H9 (cell line): ENCODE data around the gene RGR. TPM values are rescaled to one million over a fixed set of nuclear protein-coding genes. Genes with fewer than 3 reads are reported as not detected.

ENCODE experiments used
- DNase-seq: peaks from one replicate; pipeline ENCODE4 v3.0.0-alpha.2; 2017
- H2AFZ ChIP-seq: one replicate; pipeline ENCODE4 v1.6.1; 2013; ENCODE audit warnings: mild to moderate bottlenecking, low read length, control low read depth, moderate library complexity
- H2AK5ac ChIP-seq: 2 replicates; pipeline ENCODE4 v1.6.1; 2013; ENCODE audit warnings: low read length, control low read depth, mixed read lengths; ENCODE audit not compliant: insufficient read length
- H2BK120ac ChIP-seq: one replicate; pipeline ENCODE4 v1.6.1; 2013; ENCODE audit warnings: low read depth, mild to moderate bottlenecking, low read length, control low read depth, inconsistent platforms; ENCODE audit not compliant: poor library complexity, severe bottlenecking
- H2BK12ac ChIP-seq: 2 replicates; pipeline ENCODE4 v1.6.1; 2013; ENCODE audit warnings: low read length, control low read depth, mixed read lengths, low read depth; ENCODE audit not compliant: insufficient read length
- H2BK15ac ChIP-seq: 2 replicates; pipeline ENCODE4 v1.6.1; 2013; ENCODE audit warnings: low read depth, low read length, control low read depth
- H2BK20ac ChIP-seq: one replicate; pipeline ENCODE4 v1.6.1; 2013; ENCODE audit warnings: low read depth, mild to moderate bottlenecking, low read length, control low read depth, inconsistent platforms; ENCODE audit not compliant: poor library complexity, severe bottlenecking
- H2BK5ac ChIP-seq: 2 replicates; pipeline ENCODE4 v1.6.1; 2013; ENCODE audit warnings: low read length, control low read depth, mixed read lengths; ENCODE audit not compliant: insufficient read length
- H3K14ac ChIP-seq: 2 replicates; pipeline ENCODE4 v1.6.1; 2013; ENCODE audit warnings: low read length, control low read depth; ENCODE audit not compliant: insufficient read depth
- H3K18ac ChIP-seq: 2 replicates; pipeline ENCODE4 v1.6.1; 2013; ENCODE audit warnings: low read depth, mild to moderate bottlenecking, mixed read lengths, low read length, control low read depth; ENCODE audit not compliant: insufficient read length
- H3K23ac ChIP-seq: 2 replicates; pipeline ENCODE4 v1.6.1; 2013; ENCODE audit warnings: low read length, control low read depth, mixed read lengths, low read depth; ENCODE audit not compliant: insufficient read length
- H3K23me2 ChIP-seq: 2 replicates; pipeline ENCODE4 v1.6.1; 2013; ENCODE audit warnings: low read depth, mild to moderate bottlenecking, mixed read lengths, low read length, control low read depth; ENCODE audit not compliant: insufficient read length, poor library complexity, severe bottlenecking
- H3K27ac ChIP-seq: 2 replicates; pipeline ENCODE4 v1.5.1; 2013; ENCODE audit warnings: low read length, control low read depth, mixed read lengths, low read depth; ENCODE audit not compliant: insufficient read length
- H3K27me3 ChIP-seq: 2 replicates; pipeline ENCODE4 v1.6.1; 2013; ENCODE audit warnings: low read length, control low read depth, inconsistent platforms; ENCODE audit not compliant: insufficient read depth
- H3K4ac ChIP-seq: 2 replicates; pipeline ENCODE4 v1.6.1; 2013; ENCODE audit warnings: low read depth, mild to moderate bottlenecking, control low read depth, inconsistent platforms, low read length, moderate library complexity
- H3K4me1 ChIP-seq: 2 replicates; pipeline ENCODE4 v1.6.1; 2013; ENCODE audit warnings: low read length, control low read depth, inconsistent platforms; ENCODE audit not compliant: insufficient read depth
- H3K4me2 ChIP-seq: 2 replicates; pipeline ENCODE4 v1.6.1; 2013; ENCODE audit warnings: low read length, control low read depth, mixed read lengths; ENCODE audit not compliant: insufficient read length, insufficient read depth
- H3K56ac ChIP-seq: 2 replicates; pipeline ENCODE4 v1.6.1; 2013; ENCODE audit warnings: low read depth, mild to moderate bottlenecking, mixed read lengths, low read length, control low read depth; ENCODE audit not compliant: insufficient read length
- H3K79me1 ChIP-seq: 2 replicates; pipeline ENCODE4 v1.6.1; 2013; ENCODE audit warnings: low read depth, mild to moderate bottlenecking, moderate library complexity, low read length, control low read depth, inconsistent platforms; ENCODE audit not compliant: insufficient read depth, poor library complexity, severe bottlenecking
- H3K79me2 ChIP-seq: 2 replicates; pipeline ENCODE4 v1.6.1; 2013; ENCODE audit warnings: low read length, control low read depth, inconsistent platforms; ENCODE audit not compliant: insufficient read depth
- H3K9ac ChIP-seq: 2 replicates; pipeline ENCODE4 v1.6.1; 2013; ENCODE audit warnings: low read length, control low read depth, mixed read lengths; ENCODE audit not compliant: insufficient read length; ENCODE audit errors: extremely low read depth
- H3K9me3 ChIP-seq: one replicate; pipeline ENCODE4 v1.6.1; 2013; ENCODE audit warnings: low read depth, low read length, inconsistent platforms; ENCODE audit not compliant: control insufficient read depth
- H3T11ph ChIP-seq: one replicate; pipeline ENCODE4 v1.6.1; 2013; ENCODE audit warnings: mild to moderate bottlenecking, low read length, control low read depth, inconsistent platforms
- H4K20me1 ChIP-seq: one replicate; pipeline ENCODE4 v1.6.1; 2013; ENCODE audit not compliant: control insufficient read depth, insufficient read length, insufficient read depth
- H4K5ac ChIP-seq: 2 replicates; pipeline ENCODE4 v1.6.1; 2013; ENCODE audit warnings: low read depth, mild to moderate bottlenecking, mixed read lengths, low read length, control low read depth; ENCODE audit not compliant: insufficient read length
- H4K8ac ChIP-seq: replicated peaks from 2 replicates; pipeline ENCODE4 v1.6.1; 2013; ENCODE audit warnings: low read length, control low read depth, mixed read lengths, low read depth; ENCODE audit not compliant: insufficient read length
- H4K91ac ChIP-seq: 2 replicates; pipeline ENCODE4 v1.6.1; 2013; ENCODE audit warnings: low read depth, mild to moderate bottlenecking, moderate library complexity, mixed read lengths, low read length, control low read depth; ENCODE audit not compliant: insufficient read length
- H3K27ac Mint-ChIP-seq, 3 experiments: 2 replicates in 2 of 3; 3 replicates in 1 of 3; pipeline ENCODE4 v1.8.0; 2020 to 2021; ENCODE audit warnings: mixed read lengths in 3 of 3, mild to moderate bottlenecking in 1 of 3, moderate library complexity in 1 of 3
- H3K27me3 Mint-ChIP-seq: 2 replicates; pipeline ENCODE4 v1.8.0; 2021; ENCODE audit warnings: low read depth, mild to moderate bottlenecking, moderate library complexity, mixed read lengths
- H3K36me3 Mint-ChIP-seq, 3 experiments: 2 replicates in 2 of 3; 3 replicates in 1 of 3; pipeline ENCODE4 v1.8.0; 2020 to 2021; ENCODE audit warnings: low read depth in 3 of 3, mixed read lengths in 3 of 3; ENCODE audit not compliant: insufficient read depth in 1 of 3
- H3K4me1 Mint-ChIP-seq, 2 experiments: 2 replicates each; pipeline ENCODE4 v1.8.0; 2020; ENCODE audit warnings: mixed read lengths in 2 of 2
- H3K4me3 Mint-ChIP-seq, 2 experiments: 2 replicates in 1 of 2; 3 replicates in 1 of 2; pipeline ENCODE4 v1.8.0; 2020 to 2021; ENCODE audit warnings: mild to moderate bottlenecking in 2 of 2, mixed read lengths in 2 of 2, moderate library complexity in 1 of 2
- H3K9me3 Mint-ChIP-seq, 2 experiments: 2 replicates in 1 of 2; 3 replicates in 1 of 2; pipeline ENCODE4 v1.8.0; 2020; ENCODE audit warnings: mild to moderate bottlenecking in 2 of 2, mixed read lengths in 2 of 2, moderate library complexity in 1 of 2
- WGBS: extraction: QIAGEN DNeasy Blood & Tissue Kit; methylation state at CpG from one replicate; pipeline ENCODE4 v1.1.7; 2013; ENCODE audit warnings: missing lambda C conversion rate, low lambda C conversion rate, mixed read lengths; ENCODE audit not compliant: insufficient read length; ENCODE audit errors: extremely low coverage; 5-methylcytosine and 5-hydroxymethylcytosine counted together
- total RNA-seq: library from RNA; stranded (reverse); gene quantifications from 2 replicates; pipeline ENCODE4 v1.2.1, GENCODE V29; 2021
- TF ChIP-seq, protein P1 (sequence below): fragments of 200-600 bp; sonication (generic); conservative IDR thresholded peaks from 3 replicates; pipeline ENCODE4 v1.8.0; 2021; ENCODE audit warnings: antibody characterized with exemption, mild to moderate bottlenecking

RGR gene
- total RNA-seq, 1 experiment from 2014 or later, result not detected

GRCh38 chr10:84234479-84234878, 10.4 kb upstream of the RGR start:
- Histone ChIP-seq H3K79me1 (no peaks in the 10 kb centered on the region), H2BK20ac (no peak overlapping the region), H4K8ac (no peak overlapping the region), H2AK5ac (no peak overlapping the region), H3K79me2 (no peaks in the 10 kb centered on the region), H3K27ac (no peak overlapping the region), H3K4ac (no peak overlapping the region), H3K27me3 (peaks cover 3% of the 10 kb centered on the region; the same call in 1 of the 2 replicates), H2BK120ac (no peak overlapping the region), H4K91ac (no peak overlapping the region), H2BK5ac (no peak overlapping the region), H3K4me1 (no peaks in the 10 kb centered on the region), H4K20me1 (no peaks in the 10 kb centered on the region), H3K23ac (no peak overlapping the region), H3K23me2 (no peaks in the 10 kb centered on the region), H3K4me2 (no peak overlapping the region), H3K9me3 (no peaks in the 10 kb centered on the region), H3T11ph (no peak overlapping the region), H2BK12ac (no peak overlapping the region), H4K5ac (no peak overlapping the region), H3K56ac (no peak overlapping the region), H3K18ac (no peak overlapping the region), H3K9ac (no peak overlapping the region), H3K14ac (no peak overlapping the region), H2AFZ (no peak overlapping the region), H2BK15ac (no peak overlapping the region)
- Mint-ChIP-seq H3K4me1 (peaks cover 4% of the 10 kb centered on the region in 2 experiments; a peak in 3 of 4 replicates), H3K27ac (peak overlapping the region in 1 of 3 experiments; percentile 15; a peak in 1 of 7 replicates), H3K9me3 (no peaks in the 10 kb centered on the region), H3K36me3 (no peaks in the 10 kb centered on the region), H3K4me3 (no peak overlapping the region), H3K27me3 (peaks cover 40% of the 10 kb centered on the region)
- no CpG with 5 or more reads among the region's 4 CpGs for WGBS
- DNase-seq, result no peak
- TF ChIP-seq, protein P1, sequence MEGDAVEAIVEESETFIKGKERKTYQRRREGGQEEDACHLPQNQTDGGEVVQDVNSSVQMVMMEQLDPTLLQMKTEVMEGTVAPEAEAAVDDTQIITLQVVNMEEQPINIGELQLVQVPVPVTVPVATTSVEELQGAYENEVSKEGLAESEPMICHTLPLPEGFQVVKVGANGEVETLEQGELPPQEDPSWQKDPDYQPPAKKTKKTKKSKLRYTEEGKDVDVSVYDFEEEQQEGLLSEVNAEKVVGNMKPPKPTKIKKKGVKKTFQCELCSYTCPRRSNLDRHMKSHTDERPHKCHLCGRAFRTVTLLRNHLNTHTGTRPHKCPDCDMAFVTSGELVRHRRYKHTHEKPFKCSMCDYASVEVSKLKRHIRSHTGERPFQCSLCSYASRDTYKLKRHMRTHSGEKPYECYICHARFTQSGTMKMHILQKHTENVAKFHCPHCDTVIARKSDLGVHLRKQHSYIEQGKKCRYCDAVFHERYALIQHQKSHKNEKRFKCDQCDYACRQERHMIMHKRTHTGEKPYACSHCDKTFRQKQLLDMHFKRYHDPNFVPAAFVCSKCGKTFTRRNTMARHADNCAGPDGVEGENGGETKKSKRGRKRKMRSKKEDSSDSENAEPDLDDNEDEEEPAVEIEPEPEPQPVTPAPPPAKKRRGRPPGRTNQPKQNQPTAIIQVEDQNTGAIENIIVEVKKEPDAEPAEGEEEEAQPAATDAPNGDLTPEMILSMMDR, result no peak
